ENCODE results near the gene PLOD1.

GRCh38 chr1:11942280-11942679 lies 7.8 kb downstream of the PLOD1 start:
- TF ChIP-seq CTCF (IDR thresholded peaks at IDR 0.05; ENCODE audit: low read depth, low read length, missing input control) (no peak), MAX (IDR thresholded peaks at IDR 0.05) (no peak), REST (IDR thresholded peaks at IDR 0.05) (no peak), YY1 (IDR thresholded peaks at IDR 0.05) (no peak), GABPA (IDR thresholded peaks at IDR 0.05 in 1 of 2, conservative IDR thresholded peaks at IDR 0.05 in 1 of 2) (no peak)
